ENCODE data around the gene SLC15A3.

SLC15A3 gene

DNA sequence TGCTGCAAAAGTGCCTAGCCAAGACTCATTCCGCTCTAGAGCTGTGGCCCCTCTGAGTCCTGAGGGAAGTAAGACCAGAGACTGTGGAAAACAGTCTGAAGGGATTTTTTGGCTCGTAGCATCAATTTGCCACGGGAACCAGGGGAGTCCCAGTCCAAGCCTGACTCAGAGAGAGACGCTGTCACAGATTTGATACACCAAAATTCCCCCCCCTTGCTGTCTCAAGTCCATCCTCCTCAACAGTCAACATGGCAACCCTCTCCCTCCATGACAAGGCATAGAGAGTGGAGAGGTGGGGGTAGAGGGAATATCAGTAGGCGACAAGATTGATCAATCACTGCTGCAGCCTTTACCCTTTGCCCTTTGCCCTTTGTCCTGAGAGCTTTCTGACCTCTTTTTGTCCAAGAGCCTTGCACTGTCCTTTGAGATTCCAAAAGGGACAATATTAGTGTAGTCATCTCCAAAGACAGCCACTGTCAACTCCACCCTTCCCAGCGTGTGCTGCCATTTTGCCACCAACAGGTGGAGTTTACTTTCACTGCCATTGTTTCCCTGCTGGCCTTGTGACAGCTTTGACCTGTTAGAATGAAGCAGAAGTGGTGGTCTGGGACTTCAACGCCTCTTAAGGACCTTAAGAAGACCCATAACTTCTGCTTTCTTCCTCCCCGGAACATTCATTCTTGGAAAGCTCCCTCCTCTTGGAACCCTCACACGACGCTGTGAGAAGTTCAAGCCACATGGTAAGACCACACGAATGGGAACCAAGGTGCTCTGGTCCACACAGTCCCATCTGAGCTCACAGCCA, 7.3 kb downstream of the SLC15A3 start:
- DNase-seq = no peak

DNA sequence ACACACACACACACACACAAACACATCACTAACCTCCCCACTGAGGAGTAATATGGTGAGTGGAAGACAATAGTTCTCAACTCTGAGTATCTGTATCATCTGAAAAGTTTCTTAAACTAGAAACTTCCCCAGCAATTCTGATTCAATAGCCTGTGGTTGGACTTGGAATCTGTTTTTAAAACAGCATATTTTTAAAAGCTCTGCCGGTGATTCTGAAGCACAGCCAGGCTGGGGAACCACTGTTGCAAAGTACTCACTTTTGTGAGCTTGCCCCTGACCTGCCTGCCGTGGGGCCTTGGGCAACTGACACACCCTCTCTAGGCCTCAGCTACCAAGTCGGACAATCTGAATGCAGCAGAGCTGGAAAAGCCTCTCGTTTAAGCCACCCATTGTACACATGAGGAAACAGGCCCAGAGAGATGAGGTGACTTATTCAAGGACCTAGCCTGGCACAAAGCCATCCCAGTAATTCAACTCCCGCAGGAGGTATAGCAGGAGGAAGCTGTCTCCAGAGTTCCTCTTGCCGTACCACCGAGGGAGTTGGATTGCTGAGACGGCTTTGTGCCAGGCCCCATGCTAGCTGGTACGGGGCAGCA, 8.9 kb downstream of the SLC15A3 start:
- peak; percentile 92 for DNase-seq

GRCh38 chr11:60942219-60942618, 9.8 kb downstream of the SLC15A3 start:
- DNase-seq = no peak

GRCh38 chr11:60941371-60942119, 10.4 kb downstream of the SLC15A3 start:
- no peak for DNase-seq

GRCh38 chr11:60939855-60940254, 12.1 kb downstream of the SLC15A3 start:
- no peak for DNase-seq

- no peak for DNase-seq
Measured at GRCh38 chr11:60939301-60939700, 12.7 kb downstream of the SLC15A3 start.

- DNase-seq = no peak
Measured at GRCh38 chr11:60938500-60938899, 13.5 kb downstream of the SLC15A3 start.

DNA sequence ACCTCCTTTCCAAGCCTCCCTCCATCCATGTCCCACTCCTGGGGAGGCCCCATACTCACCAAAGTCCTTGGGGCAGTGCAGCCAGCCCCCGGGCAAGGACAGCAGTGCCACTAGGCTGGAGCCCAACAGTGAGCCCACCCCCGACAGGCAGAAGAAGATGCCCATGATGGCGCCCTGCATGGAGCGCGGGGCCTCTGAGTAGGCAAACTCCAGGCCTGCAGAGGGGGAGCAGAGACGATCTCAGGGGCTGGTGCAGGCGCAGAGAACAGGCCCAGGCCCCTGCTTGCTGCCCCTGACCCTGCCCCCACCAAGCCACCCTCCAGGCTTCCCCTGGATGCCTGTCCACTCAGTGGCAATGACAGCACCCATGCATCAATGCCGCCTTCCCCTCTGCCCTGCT, 14.2 kb downstream of the SLC15A3 start:
- no peak for DNase-seq

- DNase-seq = no peak
Measured at GRCh38 chr11:60937144-60937527, 14.8 kb downstream of the SLC15A3 start.

DNA sequence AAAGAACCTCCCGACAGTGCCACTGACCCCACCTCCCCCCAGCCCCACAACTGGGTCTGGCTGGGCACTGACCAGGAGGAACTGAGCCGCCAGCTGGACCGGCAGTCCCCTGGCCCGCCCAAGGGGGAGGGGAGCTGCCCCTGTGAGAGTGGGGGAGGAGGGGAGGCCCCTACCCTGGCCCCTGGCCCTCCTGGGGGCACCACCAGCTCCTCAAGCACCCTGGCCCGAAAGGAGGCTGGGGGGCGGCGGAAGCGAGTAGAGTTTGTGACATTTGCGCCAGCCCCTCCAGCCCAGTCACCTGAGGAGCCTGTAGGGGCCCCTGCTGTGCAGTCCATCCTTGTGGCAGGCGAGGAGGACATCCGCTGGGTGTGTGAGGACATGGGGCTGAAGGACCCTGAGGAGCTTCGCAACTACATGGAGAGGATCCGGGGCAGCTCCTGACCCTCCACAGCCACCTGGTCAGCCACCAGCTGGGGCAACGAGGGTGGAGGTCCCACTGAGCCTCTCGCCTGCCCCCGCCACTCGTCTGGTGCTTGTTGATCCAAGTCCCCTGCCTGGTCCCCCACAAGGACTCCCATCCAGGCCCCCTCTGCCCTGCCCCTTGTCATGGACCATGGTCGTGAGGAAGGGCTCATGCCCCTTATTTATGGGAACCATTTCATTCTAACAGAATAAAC, 15.4 kb downstream of the SLC15A3 start:
- DNase-seq = no peak

- no peak for DNase-seq
Measured at GRCh38 chr11:60935676-60936442, 16.1 kb downstream of the SLC15A3 start.

GRCh38 chr11:60934790-60935605, 17.0 kb downstream of the SLC15A3 start:
- DNase-seq = no peak

GRCh38 chr11:60934124-60934789, 17.7 kb downstream of the SLC15A3 start:
- DNase-seq = no peak

DNA sequence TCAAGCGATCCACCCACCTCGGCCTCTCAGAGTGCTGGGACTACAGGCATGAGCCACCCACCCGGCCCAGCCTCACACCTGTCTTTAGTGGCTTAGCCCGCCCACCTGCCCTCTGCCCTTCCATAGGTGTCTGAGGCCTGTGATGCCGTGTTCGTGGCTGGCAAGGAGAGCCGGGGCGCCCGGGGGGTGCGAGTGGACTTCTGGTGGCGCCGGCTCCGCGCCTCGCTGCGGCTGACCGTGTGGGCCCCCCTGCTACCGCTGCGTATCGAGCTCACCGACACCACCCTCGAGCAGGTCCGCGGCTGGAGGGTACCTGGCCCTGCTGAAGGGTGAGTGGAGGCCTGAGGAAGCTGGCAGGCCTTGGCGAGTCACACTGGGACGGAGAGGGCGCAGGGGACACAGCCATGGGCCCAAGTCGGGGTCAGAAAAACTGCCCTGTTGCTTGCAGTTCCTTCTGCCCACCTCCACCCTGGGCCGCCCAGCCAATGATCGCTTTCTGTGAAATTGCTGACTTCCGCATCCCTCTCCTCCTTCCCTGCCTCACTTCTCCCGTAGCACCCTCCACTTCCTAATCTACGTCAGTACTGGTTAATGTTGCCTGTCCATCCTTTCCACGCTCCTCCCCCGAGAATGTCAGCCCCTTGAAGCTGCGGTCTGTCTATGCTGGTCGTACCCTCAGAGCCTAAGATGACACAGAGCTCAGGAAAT, 18.4 kb downstream of the SLC15A3 start:
- no peak for DNase-seq

DNA sequence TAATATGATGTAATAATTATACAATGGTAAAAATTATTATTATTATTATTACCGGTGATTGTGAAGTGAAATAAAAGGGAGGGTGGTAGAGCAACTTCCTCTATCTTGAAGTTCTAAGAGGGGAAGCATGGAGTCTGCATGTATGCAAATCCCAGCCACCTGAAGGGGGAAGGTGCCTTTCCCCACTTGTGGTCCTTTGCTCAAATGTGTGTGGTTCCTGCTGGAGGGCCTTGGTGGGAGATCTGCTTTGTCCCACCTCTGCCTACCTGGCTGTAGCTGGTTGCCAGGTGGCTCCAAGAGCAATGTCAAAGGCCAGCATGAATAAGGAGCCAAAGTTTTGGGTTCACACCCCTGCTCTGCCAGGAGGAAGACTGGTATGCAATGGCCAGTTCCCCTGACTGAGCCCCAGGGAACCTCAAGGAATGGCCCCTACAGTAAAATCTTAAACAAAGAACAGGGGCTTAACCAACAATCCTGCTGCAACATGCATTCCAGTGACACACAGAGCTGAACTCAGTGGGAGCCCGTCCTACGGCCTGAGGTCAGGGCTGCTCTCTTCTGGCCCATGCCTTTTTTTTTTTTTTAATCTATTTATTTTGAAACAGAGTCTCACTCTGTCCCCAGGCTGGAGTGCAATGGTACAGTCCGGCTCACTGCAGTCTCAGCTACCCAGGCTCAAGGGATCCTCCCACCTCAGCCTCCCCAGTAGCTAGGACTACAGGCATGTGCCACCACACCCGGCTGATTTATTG, 19.2 kb downstream of the SLC15A3 start:
- DNase-seq = no peak

DNA sequence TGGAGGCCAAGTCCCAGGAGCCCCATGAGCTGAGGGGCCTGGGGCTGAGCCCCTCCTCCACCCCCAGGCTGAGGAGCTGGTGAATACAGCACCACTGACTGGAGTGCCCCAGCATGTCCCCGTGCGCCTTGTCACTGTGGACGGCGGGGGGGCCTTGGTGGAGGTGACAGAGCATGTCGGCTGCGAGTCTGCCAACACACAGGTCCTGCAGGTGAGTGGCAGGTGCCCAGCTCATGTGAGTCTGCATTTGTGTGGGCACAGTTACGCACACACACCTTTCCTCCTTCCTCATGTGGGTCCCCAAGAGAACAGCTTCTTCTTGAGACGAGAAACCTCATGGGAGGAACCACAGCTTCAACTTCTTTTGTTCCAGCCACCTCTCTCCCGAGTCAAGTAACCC, 20.1 kb downstream of the SLC15A3 start:
- no peak for DNase-seq

GRCh38 chr11:60930394-60930793, 21.6 kb downstream of the SLC15A3 start:
- DNase-seq = no peak

DNA sequence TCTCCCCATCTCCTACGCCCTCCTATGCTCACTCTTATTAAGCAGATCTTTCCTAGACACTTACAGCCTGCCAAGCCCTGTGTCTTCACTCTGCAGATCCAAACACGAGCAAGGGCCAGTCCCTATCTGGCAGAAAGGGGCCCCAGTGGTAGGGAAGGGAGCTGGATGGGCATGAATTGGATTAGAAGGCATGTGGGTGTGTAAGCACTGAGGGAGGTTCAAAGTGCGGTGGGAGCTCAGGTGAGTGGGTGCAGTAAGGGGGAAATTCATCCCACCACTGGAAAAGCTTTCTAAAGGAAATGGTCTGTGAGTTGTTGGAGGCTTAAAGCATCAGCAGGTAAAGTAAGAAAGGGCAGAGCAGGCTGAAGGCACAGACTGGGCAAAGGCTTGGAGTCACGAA, 22.2 kb downstream of the SLC15A3 start:
- DNase-seq = no peak

- DNase-seq = no peak
Measured at GRCh38 chr11:60928563-60929001, 23.4 kb downstream of the SLC15A3 start.

DNA sequence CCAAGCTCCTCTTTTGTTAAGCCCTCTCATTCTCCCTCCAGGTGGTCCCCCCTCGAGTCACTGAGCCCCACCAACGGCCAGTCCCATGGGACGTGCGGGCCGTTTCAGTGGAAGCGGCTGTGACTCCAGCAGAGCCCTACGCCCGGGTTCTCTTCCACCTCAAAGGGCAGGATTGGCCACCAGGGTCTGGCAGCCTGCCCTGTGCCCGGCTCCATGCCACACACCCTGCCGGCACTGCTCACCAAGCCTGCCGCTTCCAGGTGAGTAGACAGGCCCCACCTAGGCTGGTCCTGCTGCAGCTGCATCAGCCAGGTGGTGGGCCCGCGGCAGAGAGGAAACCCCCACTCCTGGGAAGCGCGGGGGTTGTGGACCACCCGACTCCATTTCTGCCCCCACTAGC, 24.4 kb downstream of the SLC15A3 start:
- DNase-seq = no peak
